GM12891 (cell line): ENCODE data around the gene RPUSD4.

ENCODE experiments used
- POLR2A ChIP-seq: IDR thresholded peaks from 2 replicates; pipeline ENCODE4 v1.6.1; 2011; ENCODE audit warnings: low read depth, low read length, control low read depth
- SPI1 ChIP-seq: IDR thresholded peaks from 2 replicates; pipeline ENCODE4 v1.6.1; 2011; ENCODE audit warnings: low read depth, low read length, control low read depth

- TF ChIP-seq SPI1: no peak
- no peak for TF ChIP-seq POLR2A
These were observed 51.6 kb downstream of the RPUSD4 start for GRCh38 chr11:126159719-126160344.
